Suprapubic skin (tissue), 4 donors: Measurements from ENCODE around the gene RFK. TPM values are rescaled to one million over a fixed set of nuclear protein-coding genes. Genes with fewer than 3 reads are reported as not detected.

ENCODE experiments used
- DNase-seq, 2 donors: peaks; one replicate each; pipeline ENCODE4 v3.0.0-alpha.2; 2019; ENCODE audit warnings: low spot score in 2 of 2
- H3K27ac ChIP-seq: fragments of 200-600 bp; sonication (generic); one replicate; pipeline ENCODE4 v1.5.1; 2019
- H3K27me3 ChIP-seq: fragments of 200-600 bp; sonication (generic); one replicate; pipeline ENCODE4 v1.5.1; 2019
- H3K36me3 ChIP-seq: fragments of 200-600 bp; sonication (generic); one replicate; pipeline ENCODE4 v1.5.1; 2019
- H3K4me1 ChIP-seq: fragments of 200-600 bp; sonication (generic); one replicate; pipeline ENCODE4 v1.5.1; 2019
- H3K4me3 ChIP-seq: fragments of 200-600 bp; sonication (generic); one replicate; pipeline ENCODE4 v1.5.1; 2019; ENCODE audit warnings: mild to moderate bottlenecking
- H3K9me3 ChIP-seq: fragments of 200-600 bp; sonication (generic); one replicate; pipeline ENCODE4 v1.5.1; 2019
- CTCF ChIP-seq, 2 donors: fragments of 200-600 bp in 1 of 2; fragments of 450-650 bp in 1 of 2; sonication (generic) in 1 of 2; IDR thresholded peaks; one replicate each; pipeline ENCODE4 v1.5.1; 2016 to 2019; ENCODE audit warnings: antibody characterized with exemption in 2 of 2, mild to moderate bottlenecking in 1 of 2, moderate library complexity in 1 of 2
- EP300 ChIP-seq: sonication (generic); formaldehyde crosslinking; IDR thresholded peaks from one replicate; pipeline ENCODE4 v1.6.1; 2017; ENCODE audit warnings: antibody characterized with exemption
- POLR2A ChIP-seq, 2 donors: fragments of 450-650 bp; IDR thresholded peaks; one replicate each; pipeline ENCODE4 v1.6.1; 2017; ENCODE audit warnings: antibody characterized with exemption in 2 of 2, mild to moderate bottlenecking in 2 of 2, moderate library complexity in 2 of 2
- POLR2AphosphoS5 ChIP-seq, 3 donors: sonication (generic); formaldehyde crosslinking; IDR thresholded peaks; one replicate each; pipeline ENCODE4 v1.6.1; 2017; ENCODE audit warnings: antibody characterized with exemption in 3 of 3
- WGBS: methylation state at CpG from one replicate; pipeline ENCODE4 v1.1.5; 2018; 5-methylcytosine and 5-hydroxymethylcytosine counted together
- total RNA-seq, 4 donors: library from RNA; depleted of rRNA; stranded (reverse); fragments of >200 nt; gene quantifications; one replicate each; pipeline ENCODE4 v1.1.0, GENCODE V29; 2016

RFK gene
- total RNA-seq, 4 donors from 2014 or later: 6.3 to 14.4 (median 10.5) TPM

DNA sequence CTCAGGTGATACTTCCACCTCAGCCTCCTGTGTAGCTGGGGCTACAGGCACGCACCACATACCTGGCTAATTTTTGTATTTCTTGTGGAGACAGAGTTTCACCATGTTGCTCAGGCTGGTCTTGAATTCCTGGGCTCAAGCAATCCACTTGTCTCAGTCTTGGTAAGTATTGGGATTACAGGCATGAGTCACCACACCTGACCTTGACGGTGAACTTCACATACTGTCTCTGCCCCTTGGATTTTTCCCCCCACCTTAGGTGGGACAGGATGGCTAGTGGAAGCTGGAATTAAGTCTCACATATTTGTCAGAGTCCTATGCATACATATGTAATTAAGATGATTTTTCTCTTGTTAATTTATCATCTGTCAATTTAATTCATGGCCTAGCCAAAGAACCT lies 20.9 kb upstream of the RFK start:
- Histone ChIP-seq H3K4me3 (no peak overlapping the region), H3K27ac (no peak overlapping the region), H3K4me1 (no peaks in the 10 kb centered on the region), H3K9me3 (no peaks in the 10 kb centered on the region), H3K36me3 (no peaks in the 10 kb centered on the region), H3K27me3 (no peaks in the 10 kb centered on the region)
- 82% methylated on average over 2 of the region's 2 CpGs for WGBS
- TF ChIP-seq POLR2AphosphoS5 (IDR thresholded peaks at IDR 0.05) (no peak), CTCF (IDR thresholded peaks at IDR 0.05) (no peak), EP300 (no peak), POLR2A (IDR thresholded peaks at IDR 0.05) (no peak)
- no peak for DNase-seq

DNA sequence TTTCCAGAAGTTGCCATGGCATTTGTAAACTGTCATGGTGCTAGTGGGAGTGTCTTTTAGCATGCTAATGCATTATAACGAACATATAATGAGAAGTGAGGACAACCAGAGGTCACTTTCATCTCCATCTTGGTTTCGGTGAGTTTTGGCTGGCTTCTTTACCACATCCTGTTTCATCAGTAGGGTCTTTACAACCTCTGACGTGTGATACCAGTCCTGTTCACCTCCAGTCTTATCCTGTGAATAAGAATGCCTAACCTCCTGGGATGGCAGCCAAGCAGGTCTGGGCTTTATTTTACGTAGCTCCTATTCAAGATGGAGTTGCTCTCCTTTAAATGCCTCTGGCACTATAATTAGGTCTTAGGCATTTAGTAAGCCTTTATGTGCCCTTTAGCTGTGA lies 20.4 kb upstream of the RFK start:
- no peaks in the 10 kb centered on the region for H3K36me3 ChIP-seq
- no peaks in the 10 kb centered on the region for H3K27me3 ChIP-seq
- H3K4me3 ChIP-seq: no peak overlapping the region
- H3K27ac ChIP-seq: no peak overlapping the region
- TF ChIP-seq POLR2AphosphoS5 (IDR thresholded peaks at IDR 0.05) (no peak), POLR2A (IDR thresholded peaks at IDR 0.05) (no peak), EP300 (no peak)
- no peaks in the 10 kb centered on the region for H3K4me1 ChIP-seq
- DNase-seq: no peak
- 57% methylated on average over 4 of the region's 4 CpGs for WGBS
- H3K9me3 ChIP-seq: no peaks in the 10 kb centered on the region

- DNase-seq: no peak
- Histone ChIP-seq H3K27me3 (no peaks in the 10 kb centered on the region), H3K36me3 (no peaks in the 10 kb centered on the region), H3K4me3 (no peak overlapping the region), H3K9me3 (no peaks in the 10 kb centered on the region), H3K4me1 (no peaks in the 10 kb centered on the region), H3K27ac (no peak overlapping the region)
- no peak for TF ChIP-seq CTCF (IDR thresholded peaks at IDR 0.05)
- no peak for TF ChIP-seq POLR2A (IDR thresholded peaks at IDR 0.05)
- TF ChIP-seq EP300: no peak
- no peak for TF ChIP-seq POLR2AphosphoS5 (IDR thresholded peaks at IDR 0.05)
Measured at GRCh38 chr9:76413658-76414057, 19.4 kb upstream of the RFK start.

GRCh38 chr9:76412638-76413037 lies 18.4 kb upstream of the RFK start:
- no peaks in the 10 kb centered on the region for H3K9me3 ChIP-seq
- no peak overlapping the region for H3K4me3 ChIP-seq
- TF ChIP-seq EP300: no peak
- no peak for TF ChIP-seq POLR2AphosphoS5 (IDR thresholded peaks at IDR 0.05)
- TF ChIP-seq CTCF (IDR thresholded peaks at IDR 0.05): no peak
- no peaks in the 10 kb centered on the region for H3K36me3 ChIP-seq
- no peaks in the 10 kb centered on the region for H3K27me3 ChIP-seq
- H3K27ac ChIP-seq: no peak overlapping the region
- 63% methylated on average over 2 of the region's 2 CpGs for WGBS
- no peaks in the 10 kb centered on the region for H3K4me1 ChIP-seq
- no peak for DNase-seq

GRCh38 chr9:76405868-76406267 lies 11.6 kb upstream of the RFK start:
- H3K36me3 ChIP-seq: no peaks in the 10 kb centered on the region
- H3K9me3 ChIP-seq: no peaks in the 10 kb centered on the region
- H3K27ac ChIP-seq: no peak overlapping the region
- no peak for TF ChIP-seq POLR2A (IDR thresholded peaks at IDR 0.05)
- no peak for TF ChIP-seq POLR2AphosphoS5 (IDR thresholded peaks at IDR 0.05)
- no peak for TF ChIP-seq CTCF (IDR thresholded peaks at IDR 0.05)
- no peak for TF ChIP-seq EP300
- H3K4me1 ChIP-seq: no peaks in the 10 kb centered on the region
- DNase-seq: no peak
- H3K4me3 ChIP-seq: no peak overlapping the region
- no peaks in the 10 kb centered on the region for H3K27me3 ChIP-seq

DNA sequence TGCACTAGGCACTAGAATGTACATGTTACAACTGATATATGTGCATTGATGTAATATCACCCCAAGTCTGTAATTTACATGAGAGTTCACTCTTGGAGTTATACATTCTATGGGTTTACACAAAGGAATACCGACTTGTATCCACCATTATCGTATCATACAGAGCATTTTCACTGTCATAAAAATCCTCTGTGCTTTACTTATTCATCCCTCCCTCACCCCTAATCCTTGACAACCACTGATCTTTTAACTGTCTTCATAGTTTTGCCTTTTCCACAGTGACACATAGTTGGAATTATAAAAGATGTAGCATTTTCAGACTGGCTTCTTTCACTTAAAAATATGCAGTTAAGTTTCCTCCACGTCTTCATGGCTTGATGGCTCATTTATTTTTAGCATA lies 11.1 kb upstream of the RFK start:
- no peaks in the 10 kb centered on the region for H3K4me1 ChIP-seq
- no peak overlapping the region for H3K4me3 ChIP-seq
- no peaks in the 10 kb centered on the region for H3K36me3 ChIP-seq
- no peak for TF ChIP-seq POLR2AphosphoS5 (IDR thresholded peaks at IDR 0.05)
- TF ChIP-seq CTCF (IDR thresholded peaks at IDR 0.05): no peak
- TF ChIP-seq POLR2A (IDR thresholded peaks at IDR 0.05): no peak
- TF ChIP-seq EP300: no peak
- DNase-seq: no peak
- H3K27ac ChIP-seq: no peak overlapping the region
- no peaks in the 10 kb centered on the region for H3K9me3 ChIP-seq
- no peaks in the 10 kb centered on the region for H3K27me3 ChIP-seq
- 64% methylated on average over 3 of the region's 3 CpGs for WGBS
